HepG2 (cell line): ENCODE data around the gene OR51E1. TPM values are rescaled to one million over a fixed set of nuclear protein-coding genes. Genes with fewer than 3 reads are reported as not detected.

ENCODE experiments used
- ATAC-seq: fragments of 200-7000 bp; cut with Tn5 transposase; 3 replicates; pipeline ENCODE4 v1.9.1; 2020; ENCODE audit warnings: mild to moderate bottlenecking, moderate library complexity
- BruUV-seq: library from RNA; stranded (reverse); fragments of 400-500 nt; replicated peaks from 2 replicates; lab custom pipeline; 2021; lab: Mats Ljungman, UMichigan
- CTCF ChIA-PET: fragments of 300-600 bp; formaldehyde crosslinking; extraction: SDS; loops from one replicate; lab custom pipeline; 2021; ENCODE audit warnings: low total read pairs, inconsistent platforms, low intra/inter-chr PET ratio; lab: Yijun Ruan, JAX
- POLR2A ChIA-PET: fragments of 350-600 bp; sonication (Branson Sonifier 250); formaldehyde crosslinking; loops from one replicate; lab custom pipeline; 2020; ENCODE audit warnings: antibody characterized with exemption, inconsistent platforms; lab: Yijun Ruan, JAX
- DNase-seq: peaks from one replicate; pipeline ENCODE4 v3.0.0-alpha.2; 2015; ENCODE audit warnings: low spot score
- FAIRE-seq: peaks from 3 replicates; lab custom pipeline; 2011; peaks lifted over from hg19 to GRCh38; lab: Jason Lieb, UNC
- H2AFZ ChIP-seq: one replicate; pipeline ENCODE4 v1.6.1; 2011; ENCODE audit warnings: low read length, inconsistent platforms
- H3K27ac ChIP-seq: fragments of 300-600 bp; 3 replicates; pipeline ENCODE4 v1.8.0; 2011; ENCODE audit warnings: mixed run types, mild to moderate bottlenecking, mixed read lengths, low read length, inconsistent platforms; ENCODE audit not compliant: insufficient read depth; ENCODE audit errors: extremely low read length
- H3K27me3 ChIP-seq, 2 experiments: fragments of 200-600 bp in 1 of 2; 2 replicates in 1 of 2; 3 replicates in 1 of 2; pipeline versions ENCODE4 v1.6.0 to v1.8.0; 2011; ENCODE audit warnings: low read length in 2 of 2, mild to moderate bottlenecking in 2 of 2, moderate library complexity in 2 of 2, inconsistent platforms in 1 of 2; ENCODE audit not compliant: insufficient read depth in 2 of 2, control insufficient read depth in 1 of 2
- H3K36me3 ChIP-seq, 2 experiments: fragments of 200-600 bp in 1 of 2; replicated peaks in 1 of 2; 2 replicates in 1 of 2; 3 replicates in 1 of 2; pipeline versions ENCODE4 v1.5.1 to v1.8.0; 2011; ENCODE audit warnings: low read length in 2 of 2, inconsistent platforms in 1 of 2; ENCODE audit not compliant: insufficient read depth in 2 of 2, control insufficient read depth in 1 of 2
- H3K4me1 ChIP-seq: 2 replicates; pipeline ENCODE4 v1.5.1; 2012; ENCODE audit warnings: low read length, inconsistent platforms; ENCODE audit not compliant: insufficient read depth
- H3K4me2 ChIP-seq: 2 replicates; pipeline ENCODE4 v1.6.0; 2011; ENCODE audit warnings: low read depth, low read length, inconsistent platforms
- H3K4me3 ChIP-seq, 3 experiments: fragments of 200-600 bp in 1 of 3; sonication (generic), shearing (Covaris generic) in 1 of 3; replicated peaks in 1 of 3; 2 replicates each; pipeline ENCODE4 v1.5.1; 2011 to 2016; ENCODE audit warnings: low read length in 3 of 3, inconsistent platforms in 2 of 3, low read depth in 2 of 3, mild to moderate bottlenecking in 2 of 3, control low read depth in 1 of 3, mixed read lengths in 1 of 3; ENCODE audit not compliant: insufficient read depth in 1 of 3
- H3K79me2 ChIP-seq: one replicate; pipeline ENCODE4 v1.6.1; 2011; ENCODE audit warnings: low read length, inconsistent platforms; ENCODE audit not compliant: insufficient read depth
- H3K9ac ChIP-seq: 2 replicates; pipeline ENCODE4 v1.6.0; 2011; ENCODE audit warnings: mild to moderate bottlenecking, low read depth, low read length, inconsistent platforms; ENCODE audit not compliant: insufficient read depth
- H3K9me3 ChIP-seq: 2 replicates; pipeline ENCODE4 v1.5.1; 2012; ENCODE audit warnings: mild to moderate bottlenecking, low read length
- H4K20me1 ChIP-seq: 2 replicates; pipeline ENCODE4 v1.6.0; 2011; ENCODE audit warnings: inconsistent platforms, mild to moderate bottlenecking, low read length, moderate library complexity; ENCODE audit not compliant: insufficient read depth
- ADNP ChIP-seq: sonication (generic); formaldehyde crosslinking; IDR thresholded peaks from 2 replicates; pipeline ENCODE4 v1.4.0; 2020; ENCODE audit warnings: missing genetic modification reagents
- HNRNPUL1 ChIP-seq: fragments of 200-400 bp; formaldehyde crosslinking; IDR thresholded peaks from 2 replicates; pipeline ENCODE4 v1.6.1; 2017; ENCODE audit warnings: low read depth, mild to moderate bottlenecking, low read length, moderate library complexity
- KLF15 ChIP-seq: sonication (generic); formaldehyde crosslinking; IDR thresholded peaks from 2 replicates; pipeline ENCODE4 v1.8.1; 2023; ENCODE audit warnings: borderline replicate concordance, mild to moderate bottlenecking, inconsistent platforms, missing genetic modification reagents, mixed read lengths
- MZF1 ChIP-seq: sonication (generic); formaldehyde crosslinking; IDR thresholded peaks from 2 replicates; pipeline ENCODE4 v1.8.1; 2023; ENCODE audit warnings: mild to moderate bottlenecking, missing genetic modification reagents, borderline replicate concordance
- PRMT3 ChIP-seq: sonication (generic); formaldehyde crosslinking; IDR thresholded peaks from 2 replicates; pipeline ENCODE4 v1.8.1; 2022; ENCODE audit warnings: low read depth, mild to moderate bottlenecking, moderate library complexity, missing genetic modification reagents, borderline replicate concordance
- RNF219 ChIP-seq: sonication (generic); formaldehyde crosslinking; IDR thresholded peaks from 2 replicates; pipeline ENCODE4 v1.5.0; 2020; ENCODE audit warnings: mild to moderate bottlenecking, missing genetic modification reagents
- SOX5 ChIP-seq: IDR thresholded peaks from 2 replicates; pipeline ENCODE4 v1.6.1; 2016; ENCODE audit warnings: borderline replicate concordance
- ZBTB38 ChIP-seq: sonication (generic); formaldehyde crosslinking; IDR thresholded peaks from 2 replicates; pipeline ENCODE4 v1.5.1; 2020; ENCODE audit warnings: mild to moderate bottlenecking, missing genetic modification reagents
- ZBTB7B ChIP-seq: sonication (generic); formaldehyde crosslinking; IDR thresholded peaks from 2 replicates; pipeline ENCODE4 v1.4.0; 2020; ENCODE audit warnings: missing genetic modification reagents
- ZNF282 ChIP-seq: fragments of 450-650 bp; IDR thresholded peaks from 2 replicates; pipeline ENCODE4 v1.6.1; 2018; ENCODE audit not compliant: partially characterized antibody
- ZNF441 ChIP-seq: sonication (generic); formaldehyde crosslinking; IDR thresholded peaks from 2 replicates; pipeline ENCODE4 v1.7.0; 2021; ENCODE audit warnings: missing genetic modification reagents, borderline replicate concordance
- ZNF451 ChIP-seq: sonication (generic); formaldehyde crosslinking; IDR thresholded peaks from 2 replicates; pipeline ENCODE4 v1.5.0; 2020; ENCODE audit warnings: mild to moderate bottlenecking, missing genetic modification reagents
- WGBS: methylation state at CpG from one replicate; pipeline ENCODE4 v1.1.6; 2017; ENCODE audit warnings: low lambda C conversion rate; 5-methylcytosine and 5-hydroxymethylcytosine counted together
- in situ Hi-C: cut with HindIII; loops from 2 replicates; pipeline ENCODE4 v1.10.0; 2017; ENCODE audit warnings: low pct_unique_long_range_greater_than_20kb; ENCODE audit not compliant: extremely low pct_ligation_motif_present
- intact Hi-C: fragments of 100-400 bp; cut with micrococcal nuclease; formaldehyde crosslinking; loops from one replicate; pipeline ENCODE4 v1.10.0; 2022; ENCODE audit not compliant: unreplicated experiment
- polyA plus RNA-seq, 8 experiments: library from polyadenylated mRNA; depleted of rRNA in 3 of 8; stranded (reverse) in 7 of 8; unstranded in 1 of 8; fragments of >200 nt; fragmentation: Illumina TruSeq in 4 of 8; extraction: Trizol in 4 of 8; gene quantifications; 2 replicates each; pipeline versions ENCODE4 v1.2.1 to v1.2.3, GENCODE V29; 2011 to 2016; ENCODE audit warnings: low read depth in 4 of 8, missing spikeins in 1 of 8, mixed read lengths in 1 of 8; ENCODE audit not compliant: insufficient read depth in 1 of 8
- total RNA-seq, 5 experiments: library from RNA; depleted of rRNA; stranded (reverse); fragments of >200 nt; fragmentation: Illumina TruSeq; extraction: Trizol; gene quantifications; 2 replicates each; pipeline ENCODE4 v1.2.3, GENCODE V29; 2016; ENCODE audit warnings: low read depth in 1 of 5
- TF ChIP-seq, protein P1 (sequence below): sonication (generic); formaldehyde crosslinking; IDR thresholded peaks from 2 replicates; pipeline ENCODE4 v1.4.0; 2020; ENCODE audit warnings: mild to moderate bottlenecking, missing genetic modification reagents, borderline replicate concordance

The OR51E1 gene
- total and polyA plus RNA-seq, 2 of the 13 experiments (the other 11 are each of a cell fraction or from before 2014, with no cell fraction given) = not detected

DNA sequence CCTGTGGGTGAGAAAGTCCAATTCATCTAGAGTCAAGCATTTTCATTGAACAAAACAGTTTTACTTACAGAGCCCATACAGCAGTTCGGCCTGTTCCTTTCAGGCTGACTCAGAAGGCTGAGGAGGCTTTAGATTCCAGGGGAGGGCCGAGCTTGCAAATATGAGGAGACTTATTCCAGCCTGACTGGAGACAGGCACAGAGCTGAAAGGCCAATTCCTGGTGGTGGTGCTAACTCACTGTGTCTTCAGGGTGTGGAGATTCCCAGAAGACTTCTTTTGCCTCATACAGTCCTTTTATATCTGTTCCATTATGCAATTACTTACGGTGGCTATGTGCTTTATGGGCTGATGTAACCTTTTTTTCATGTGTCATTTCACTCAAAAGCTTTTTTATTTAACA is 53.8 kb downstream of the OR51E1 start, which contains the start of gene OR51E2:
Gene OR51E2, minus strand, starts transcription at position 269 of the 400 bp plus-strand sequence. CDS start 15,142 bp downstream, outside the sequence.
- Histone ChIP-seq H3K36me3 (no peaks in the 10 kb centered on the region), H4K20me1 (no peaks in the 10 kb centered on the region), H3K9ac (no peak within 1 kb of the TSS), H3K27ac (no peak within 1 kb of the TSS), H3K27me3 (peaks cover 0 to 4% of the 10 kb centered on the region in 2 experiments; a peak in 1 of 5 replicates), H2AFZ (no peak within 1 kb of the TSS), H3K4me3 (no peak within 1 kb of the TSS), H3K9me3 (no peaks in the 10 kb centered on the region), H3K79me2 (no peaks in the 10 kb centered on the region), H3K4me1 (no peaks in the 10 kb centered on the region), H3K4me2 (no peak within 1 kb of the TSS)
- 0% methylated on average over 3 of the region's 3 CpGs for WGBS
- no peak for FAIRE-seq
- no peak for DNase-seq
- no TSS peak for BruUV-seq
- no peak for ATAC-seq
- POLR2A ChIA-PET = no interaction called here
- CTCF ChIA-PET = no interaction called here
- intact Hi-C loops (no loop called here), in situ Hi-C loops (no loop called here)
- TF ChIP-seq ZNF282 = no peak
- no peak for TF ChIP-seq HNRNPUL1
- TF ChIP-seq ADNP (CRISPR knock-in tag) = no peak
- TF ChIP-seq KLF15 (CRISPR knock-in tag) = no peak
- no peak for TF ChIP-seq SOX5
- no peak for TF ChIP-seq ZBTB38 (CRISPR knock-in tag)
- TF ChIP-seq RNF219 (CRISPR knock-in tag) = no peak
- no peak for TF ChIP-seq MZF1 (CRISPR knock-in tag)
- TF ChIP-seq PRMT3 (CRISPR knock-in tag) = no peak
- TF ChIP-seq, protein P1, sequence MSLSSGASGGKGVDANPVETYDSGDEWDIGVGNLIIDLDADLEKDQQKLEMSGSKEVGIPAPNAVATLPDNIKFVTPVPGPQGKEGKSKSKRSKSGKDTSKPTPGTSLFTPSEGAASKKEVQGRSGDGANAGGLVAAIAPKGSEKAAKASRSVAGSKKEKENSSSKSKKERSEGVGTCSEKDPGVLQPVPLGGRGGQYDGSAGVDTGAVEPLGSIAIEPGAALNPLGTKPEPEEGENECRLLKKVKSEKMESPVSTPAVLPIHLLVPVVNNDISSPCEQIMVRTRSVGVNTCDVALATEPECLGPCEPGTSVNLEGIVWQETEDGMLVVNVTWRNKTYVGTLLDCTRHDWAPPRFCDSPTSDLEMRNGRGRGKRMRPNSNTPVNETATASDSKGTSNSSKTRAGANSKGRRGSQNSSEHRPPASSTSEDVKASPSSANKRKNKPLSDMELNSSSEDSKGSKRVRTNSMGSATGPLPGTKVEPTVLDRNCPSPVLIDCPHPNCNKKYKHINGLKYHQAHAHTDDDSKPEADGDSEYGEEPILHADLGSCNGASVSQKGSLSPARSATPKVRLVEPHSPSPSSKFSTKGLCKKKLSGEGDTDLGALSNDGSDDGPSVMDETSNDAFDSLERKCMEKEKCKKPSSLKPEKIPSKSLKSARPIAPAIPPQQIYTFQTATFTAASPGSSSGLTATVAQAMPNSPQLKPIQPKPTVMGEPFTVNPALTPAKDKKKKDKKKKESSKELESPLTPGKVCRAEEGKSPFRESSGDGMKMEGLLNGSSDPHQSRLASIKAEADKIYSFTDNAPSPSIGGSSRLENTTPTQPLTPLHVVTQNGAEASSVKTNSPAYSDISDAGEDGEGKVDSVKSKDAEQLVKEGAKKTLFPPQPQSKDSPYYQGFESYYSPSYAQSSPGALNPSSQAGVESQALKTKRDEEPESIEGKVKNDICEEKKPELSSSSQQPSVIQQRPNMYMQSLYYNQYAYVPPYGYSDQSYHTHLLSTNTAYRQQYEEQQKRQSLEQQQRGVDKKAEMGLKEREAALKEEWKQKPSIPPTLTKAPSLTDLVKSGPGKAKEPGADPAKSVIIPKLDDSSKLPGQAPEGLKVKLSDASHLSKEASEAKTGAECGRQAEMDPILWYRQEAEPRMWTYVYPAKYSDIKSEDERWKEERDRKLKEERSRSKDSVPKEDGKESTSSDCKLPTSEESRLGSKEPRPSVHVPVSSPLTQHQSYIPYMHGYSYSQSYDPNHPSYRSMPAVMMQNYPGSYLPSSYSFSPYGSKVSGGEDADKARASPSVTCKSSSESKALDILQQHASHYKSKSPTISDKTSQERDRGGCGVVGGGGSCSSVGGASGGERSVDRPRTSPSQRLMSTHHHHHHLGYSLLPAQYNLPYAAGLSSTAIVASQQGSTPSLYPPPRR (CRISPR knock-in tag) = no peak
- no peak for TF ChIP-seq ZNF451 (CRISPR knock-in tag)
- TF ChIP-seq ZBTB7B (CRISPR knock-in tag) = no peak
- TF ChIP-seq ZNF441 (CRISPR knock-in tag) = no peak
